Spleen (tissue), 11 donors: ENCODE measurements around the gene CXCL1. TPM values are rescaled to one million over a fixed set of nuclear protein-coding genes. Genes with fewer than 3 reads are reported as not detected.

ENCODE experiments used
- DNase-seq: peaks from one replicate; pipeline ENCODE4 v3.0.0-alpha.2; 2020
- H3K27ac ChIP-seq, 8 donors: fragments of 200-600 bp; sonication (generic) in 7 of 8; 1 replicate in 4 of 8; 2 replicates in 4 of 8; pipeline versions ENCODE4 v1.5.0 to v1.8.0; 2016 to 2021; ENCODE audit warnings: inconsistent platforms in 4 of 8, mild to moderate bottlenecking in 4 of 8, moderate library complexity in 1 of 8
- H3K27me3 ChIP-seq, 7 donors: fragments of 200-600 bp; sonication (generic) in 6 of 7; replicated peaks in 1 of 7; 1 replicate in 4 of 7; 2 replicates in 3 of 7; pipeline versions ENCODE4 v1.5.0 to v1.8.0; 2016 to 2021; ENCODE audit warnings: inconsistent platforms in 3 of 7, mild to moderate bottlenecking in 1 of 7
- H3K36me3 ChIP-seq, 6 donors: fragments of 200-600 bp; sonication (generic) in 5 of 6; 1 replicate in 4 of 6; 2 replicates in 2 of 6; pipeline versions ENCODE4 v1.5.0 to v1.8.0; 2016 to 2021; ENCODE audit warnings: inconsistent platforms in 2 of 6
- H3K4me1 ChIP-seq, 6 donors: fragments of 200-600 bp; sonication (generic) in 5 of 6; 1 replicate in 3 of 6; 2 replicates in 3 of 6; pipeline versions ENCODE4 v1.5.0 to v1.8.0; 2016 to 2021; ENCODE audit warnings: inconsistent platforms in 3 of 6
- H3K4me3 ChIP-seq, 8 donors: fragments of 200-600 bp; sonication (generic) in 7 of 8; 1 replicate in 4 of 8; 2 replicates in 4 of 8; pipeline versions ENCODE4 v1.5.0 to v1.8.0; 2016 to 2021; ENCODE audit warnings: inconsistent platforms in 4 of 8, mild to moderate bottlenecking in 4 of 8, moderate library complexity in 2 of 8
- H3K9me3 ChIP-seq, 8 donors: fragments of 200-600 bp; sonication (generic) in 7 of 8; 1 replicate in 4 of 8; 2 replicates in 4 of 8; pipeline versions ENCODE4 v1.5.0 to v1.8.0; 2016 to 2021; ENCODE audit warnings: inconsistent platforms in 4 of 8
- POLR2A ChIP-seq, 3 donors: fragments of 450-650 bp; IDR thresholded peaks; one replicate each; pipeline ENCODE4 v1.5.1; 2017; ENCODE audit warnings: antibody characterized with exemption in 3 of 3, mild to moderate bottlenecking in 1 of 3
- POLR2AphosphoS5 ChIP-seq, 3 donors: sonication (generic); formaldehyde crosslinking; IDR thresholded peaks; one replicate each; pipeline ENCODE4 v1.5.1; 2017; ENCODE audit warnings: antibody characterized with exemption in 3 of 3
- WGBS, 5 donors: extraction: QIAGEN DNeasy Blood & Tissue Kit in 3 of 5; methylation state at CpG; one replicate each; pipeline versions ENCODE4 v1.1.5 to v1.1.7; 2013 to 2018; 5-methylcytosine and 5-hydroxymethylcytosine counted together
- intact Hi-C: fragments of 100-400 bp; cut with DNase I; formaldehyde crosslinking; loops from one replicate; pipeline ENCODE4 v1.15.0; 2023; ENCODE audit warnings: low total_unique reads
- polyA plus RNA-seq, 3 donors: library from polyadenylated mRNA; stranded (reverse); fragments of 200-250 nt; gene quantifications; one replicate each; pipeline ENCODE4 v1.2.1, GENCODE V29; 2013
- total RNA-seq, 7 donors: library from RNA; depleted of rRNA in 3 of 7; stranded (reverse); fragments of >200 nt in 3 of 7; fragmentation: NEBNext Ultra II Directional in 4 of 7; extraction: Animal tissue kit (Norgen Biotek cat#: 25700) in 4 of 7; gene quantifications; one replicate each; pipeline versions ENCODE4 v1.1.0 to v1.2.1, GENCODE V29; 2016 to 2021
- TF ChIP-seq, protein P1 (sequence below), 11 experiments: fragments of 200-600 bp in 7 of 11; fragments of 450-650 bp in 4 of 11; sonication (generic) in 4 of 11; IDR thresholded peaks in 8 of 11; conservative IDR thresholded peaks in 3 of 11; 1 replicate in 7 of 11; 2 replicates in 4 of 11; pipeline versions ENCODE4 v1.4.0 to v1.8.0; 2016 to 2021; ENCODE audit warnings: antibody characterized with exemption in 11 of 11, inconsistent platforms in 4 of 11, mild to moderate bottlenecking in 1 of 11
- donor health status: healthy with polysubstance abuse.
- donor health status: DM: no; HTN: no; CAD: no; lungs with moderate emphysema.
- donor health status: DM: no; HTN: no; CAD: no.
- donor health status: Bipolar disorder and iron deficiency.
- donor health status: healthy.
- donor health status: DM: no; HTN: no; CAD: no.
- donor health status: DM: yes; HTN: yes; CAD: no.

The CXCL1 gene
- total and polyA plus RNA-seq, 10 donors: 40.9 to 208 (median 154) TPM

DNA sequence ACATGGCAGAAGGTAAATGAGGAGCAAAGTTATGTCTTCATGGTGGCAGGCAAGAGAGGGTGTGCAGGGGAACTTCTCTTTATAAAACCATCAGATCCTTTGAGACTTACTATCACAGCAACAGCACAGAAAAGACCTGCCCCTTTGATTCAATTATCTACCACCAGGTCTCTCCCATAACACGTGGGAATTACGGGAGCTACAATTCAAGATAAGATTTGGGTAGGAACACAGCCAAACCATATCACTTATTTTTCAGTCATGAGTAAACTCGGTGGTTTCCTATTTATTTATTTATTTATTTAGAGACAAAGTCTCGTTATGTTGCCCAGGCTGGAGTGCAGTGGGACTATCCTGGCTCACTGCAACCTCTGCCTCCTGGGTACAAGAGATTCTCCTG lies 22.1 kb downstream of the CXCL1 start:
- Histone ChIP-seq H3K36me3 (no peaks in the 10 kb centered on the region), H3K4me1 (peaks cover 0 to 10% (median 0%) of the 10 kb centered on the region in 6 donors), H3K4me3 (no peak overlapping the region), H3K27ac (peak overlapping the region in 7 of 8 donors; percentile 10 to 74 (median 46)), H3K27me3 (no peaks in the 10 kb centered on the region), H3K9me3 (no peaks in the 10 kb centered on the region)
- intact Hi-C loops: no loop called here
- TF ChIP-seq POLR2A (IDR thresholded peaks at IDR 0.05) (no peak), POLR2AphosphoS5 (IDR thresholded peaks at IDR 0.05) (no peak)
- TF ChIP-seq, protein P1, sequence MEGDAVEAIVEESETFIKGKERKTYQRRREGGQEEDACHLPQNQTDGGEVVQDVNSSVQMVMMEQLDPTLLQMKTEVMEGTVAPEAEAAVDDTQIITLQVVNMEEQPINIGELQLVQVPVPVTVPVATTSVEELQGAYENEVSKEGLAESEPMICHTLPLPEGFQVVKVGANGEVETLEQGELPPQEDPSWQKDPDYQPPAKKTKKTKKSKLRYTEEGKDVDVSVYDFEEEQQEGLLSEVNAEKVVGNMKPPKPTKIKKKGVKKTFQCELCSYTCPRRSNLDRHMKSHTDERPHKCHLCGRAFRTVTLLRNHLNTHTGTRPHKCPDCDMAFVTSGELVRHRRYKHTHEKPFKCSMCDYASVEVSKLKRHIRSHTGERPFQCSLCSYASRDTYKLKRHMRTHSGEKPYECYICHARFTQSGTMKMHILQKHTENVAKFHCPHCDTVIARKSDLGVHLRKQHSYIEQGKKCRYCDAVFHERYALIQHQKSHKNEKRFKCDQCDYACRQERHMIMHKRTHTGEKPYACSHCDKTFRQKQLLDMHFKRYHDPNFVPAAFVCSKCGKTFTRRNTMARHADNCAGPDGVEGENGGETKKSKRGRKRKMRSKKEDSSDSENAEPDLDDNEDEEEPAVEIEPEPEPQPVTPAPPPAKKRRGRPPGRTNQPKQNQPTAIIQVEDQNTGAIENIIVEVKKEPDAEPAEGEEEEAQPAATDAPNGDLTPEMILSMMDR (IDR thresholded peaks at IDR 0.05 in 8 of 11, conservative IDR thresholded peaks at IDR 0.05 in 3 of 11): no peak
- 65 to 78% (median 73%) methylated on average over 4 of the region's 4 CpGs for WGBS, 5 donors
- DNase-seq: no peak

DNA sequence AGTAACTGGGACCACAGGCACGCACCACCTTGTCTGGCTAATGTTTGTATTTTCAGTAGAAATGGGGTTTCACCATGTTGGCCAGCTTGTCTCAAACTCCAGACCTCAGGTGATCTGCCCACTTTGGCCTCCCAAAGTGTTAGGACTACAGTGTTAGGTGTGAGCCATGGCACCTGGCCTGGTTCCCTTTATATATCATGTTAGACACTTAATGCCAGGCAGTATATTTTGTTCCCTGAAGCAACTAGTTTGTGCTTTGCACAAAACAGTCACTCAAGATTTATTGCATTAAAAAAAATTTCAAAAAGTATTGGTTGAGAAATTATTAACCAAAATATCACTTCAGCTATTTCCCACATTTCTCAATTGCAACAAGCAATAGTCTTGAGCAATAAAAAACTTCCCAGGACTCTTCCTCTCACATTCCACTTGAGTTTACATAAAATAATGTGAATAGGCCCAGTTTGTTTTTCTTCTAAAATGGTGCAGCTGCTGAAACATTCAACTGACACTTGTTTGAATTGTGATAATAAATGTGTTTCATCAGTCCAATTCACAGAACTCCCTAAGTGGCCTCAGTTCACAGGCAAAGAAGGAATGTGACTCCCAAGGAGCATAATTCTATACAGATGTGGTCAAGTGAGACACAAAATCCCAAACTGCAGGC lies 22.7 kb downstream of the CXCL1 start:
- H3K36me3 ChIP-seq: no peaks in the 10 kb centered on the region
- no peaks in the 10 kb centered on the region for H3K27me3 ChIP-seq
- H3K27ac ChIP-seq: peak overlapping the region in 6 of 8 donors; percentile 17 to 74 (median 51)
- intact Hi-C loops: no loop called here
- DNase-seq: no peak
- no peaks in the 10 kb centered on the region for H3K9me3 ChIP-seq
- peaks cover 0 to 10% (median 0%) of the 10 kb centered on the region in 6 donors for H3K4me1 ChIP-seq
- H3K4me3 ChIP-seq: no peak overlapping the region
- TF ChIP-seq POLR2AphosphoS5 (IDR thresholded peaks at IDR 0.05) (no peak), POLR2A (IDR thresholded peaks at IDR 0.05) (no peak)
- TF ChIP-seq, protein P1 (IDR thresholded peaks at IDR 0.05 in 8 of 11, conservative IDR thresholded peaks at IDR 0.05 in 3 of 11): no peak
- 85 to 95% (median 90%) methylated on average over 1 of the region's 1 CpG for WGBS, 5 donors

DNA sequence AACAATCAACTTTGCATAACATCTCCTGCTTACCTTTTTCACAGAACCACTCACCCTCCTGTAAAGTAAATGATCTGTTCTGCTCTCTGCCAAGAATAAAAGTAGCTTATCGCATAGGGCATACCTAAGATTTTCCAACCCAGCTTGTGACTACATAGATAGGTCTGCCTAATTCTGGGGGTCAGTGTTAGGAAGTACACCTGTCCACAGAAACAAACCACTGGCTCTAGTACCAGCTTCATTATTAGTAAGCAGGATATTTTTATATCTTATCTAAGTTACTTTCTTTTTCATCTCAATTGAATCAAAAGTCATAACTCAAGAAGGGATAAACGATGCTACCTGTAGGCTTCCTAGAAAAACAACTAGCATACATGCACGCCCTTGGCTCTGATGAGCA lies 23.8 kb downstream of the CXCL1 start:
- no peaks in the 10 kb centered on the region for H3K36me3 ChIP-seq
- H3K27ac ChIP-seq: peak overlapping the region in 6 of 8 donors; percentile 8 to 55 (median 26)
- TF ChIP-seq, protein P1 (IDR thresholded peaks at IDR 0.05 in 8 of 11, conservative IDR thresholded peaks at IDR 0.05 in 3 of 11): no peak
- TF ChIP-seq POLR2A (IDR thresholded peaks at IDR 0.05) (no peak), POLR2AphosphoS5 (IDR thresholded peaks at IDR 0.05) (no peak)
- peaks cover 0 to 10% (median 0%) of the 10 kb centered on the region in 6 donors for H3K4me1 ChIP-seq
- no peak overlapping the region for H3K4me3 ChIP-seq
- no peak for DNase-seq
- no peaks in the 10 kb centered on the region for H3K27me3 ChIP-seq
- no peaks in the 10 kb centered on the region for H3K9me3 ChIP-seq
- 69 to 84% (median 75%) methylated on average over 3 of the region's 3 CpGs for WGBS, 5 donors
- intact Hi-C loops: no loop called here

DNA sequence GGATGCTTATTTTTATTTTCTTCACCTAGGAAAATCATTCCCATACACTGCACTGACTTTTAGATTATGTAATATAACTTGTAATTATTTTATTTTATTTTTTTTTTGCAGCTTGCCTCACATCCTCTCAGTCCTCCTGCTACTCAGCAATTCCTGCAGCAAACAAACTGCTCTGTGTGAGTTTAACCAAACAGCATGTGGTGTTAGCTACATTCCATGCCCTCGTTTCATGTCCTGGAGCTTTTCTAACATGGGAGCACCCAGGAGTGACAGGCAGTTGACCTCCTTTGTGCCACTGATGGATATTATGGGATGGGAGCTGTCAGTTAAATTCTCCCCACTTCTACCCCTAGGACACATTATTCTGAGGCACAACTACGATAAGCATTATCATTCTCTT lies 24.8 kb downstream of the CXCL1 start:
- Histone ChIP-seq H3K36me3 (no peaks in the 10 kb centered on the region), H3K4me1 (peaks cover 0 to 10% (median 0%) of the 10 kb centered on the region in 6 donors), H3K27ac (peak overlapping the region in 3 of 8 donors; percentile 38 to 55 (median 55)), H3K9me3 (no peaks in the 10 kb centered on the region), H3K27me3 (no peaks in the 10 kb centered on the region), H3K4me3 (no peak overlapping the region)
- no peak for DNase-seq
- 48 to 70% (median 61%) methylated on average over 2 of the region's 2 CpGs for WGBS, 5 donors
- intact Hi-C loops: no loop called here
- TF ChIP-seq POLR2A (IDR thresholded peaks at IDR 0.05): no peak
- TF ChIP-seq, protein P1 (IDR thresholded peaks at IDR 0.05 in 8 of 11, conservative IDR thresholded peaks at IDR 0.05 in 3 of 11): no peak
- TF ChIP-seq POLR2AphosphoS5 (IDR thresholded peaks at IDR 0.05): no peak
